Breast epithelium (tissue), 4 donors: ENCODE data around the gene CPM. TPM values are rescaled to one million over a fixed set of nuclear protein-coding genes. Genes with fewer than 3 reads are reported as not detected.
A peak's percentile ranks its signal among the peaks of the same experiment; 100 is the strongest.

ENCODE experiments used
- DNase-seq, 2 donors: peaks; one replicate each; pipeline ENCODE4 v3.0.0-alpha.2; 2019; ENCODE audit warnings: low spot score in 2 of 2
- H3K27ac ChIP-seq, 2 donors: fragments of 200-600 bp; sonication (generic) in 1 of 2; one replicate each; pipeline ENCODE4 v1.5.1; 2016 to 2019; ENCODE audit warnings: mild to moderate bottlenecking in 1 of 2
- H3K27me3 ChIP-seq, 2 donors: fragments of 200-600 bp; sonication (generic) in 1 of 2; one replicate each; pipeline versions ENCODE4 v1.5.1 to v1.6.0; 2017 to 2019; ENCODE audit warnings: control low read depth in 1 of 2, mild to moderate bottlenecking in 1 of 2
- H3K36me3 ChIP-seq: fragments of 200-600 bp; one replicate; pipeline ENCODE4 v1.5.1; 2019
- H3K4me1 ChIP-seq, 2 donors: fragments of 200-600 bp; sonication (generic); one replicate each; pipeline ENCODE4 v1.5.1; 2016 to 2019; ENCODE audit warnings: control low read depth in 1 of 2
- H3K4me3 ChIP-seq, 3 donors: fragments of 200-600 bp; sonication (generic); 1 replicate in 2 of 3; 2 replicates in 1 of 3; pipeline ENCODE4 v1.5.1; 2016 to 2019; ENCODE audit warnings: mild to moderate bottlenecking in 3 of 3, moderate library complexity in 2 of 3
- H3K9me3 ChIP-seq, 2 donors: fragments of 200-600 bp; sonication (generic) in 1 of 2; one replicate each; pipeline ENCODE4 v1.5.1; 2016 to 2019; ENCODE audit warnings: control low read depth in 1 of 2
- CTCF ChIP-seq, 3 donors: fragments of 450-650 bp; IDR thresholded peaks; one replicate each; pipeline ENCODE4 v1.5.1; 2016 to 2017; ENCODE audit warnings: antibody characterized with exemption in 3 of 3, mild to moderate bottlenecking in 3 of 3, moderate library complexity in 3 of 3
- POLR2A ChIP-seq: fragments of 450-650 bp; IDR thresholded peaks from one replicate; pipeline ENCODE4 v1.6.1; 2016; ENCODE audit warnings: antibody characterized with exemption, mild to moderate bottlenecking, moderate library complexity
- POLR2AphosphoS5 ChIP-seq, 3 donors: sonication (generic); formaldehyde crosslinking; IDR thresholded peaks; one replicate each; pipeline ENCODE4 v1.6.1; 2017; ENCODE audit warnings: antibody characterized with exemption in 3 of 3
- intact Hi-C: fragments of 100-400 bp; cut with DNase I; formaldehyde crosslinking; loops from one replicate; pipeline ENCODE4 v1.15.1; 2023; ENCODE audit warnings: low total_unique reads
- total RNA-seq, 3 donors: library from RNA; depleted of rRNA; stranded (reverse); fragments of >200 nt; gene quantifications; one replicate each; pipeline ENCODE4 v1.1.0, GENCODE V29; 2016

Gene CPM
- total RNA-seq, 3 donors from 2014 or later: 63.4 to 1,281 (median 78.3) TPM

GRCh38 chr12:68919581-68920239 lies 13.3 kb downstream of the CPM start:
- DNase-seq: no peak
- Histone ChIP-seq H3K9me3 (no peaks in the 10 kb centered on the region), H3K4me1 (no peaks in the 10 kb centered on the region), H3K27ac (no peak overlapping the region), H3K27me3 (no peaks in the 10 kb centered on the region), H3K36me3 (no peaks in the 10 kb centered on the region), H3K4me3 (no peak overlapping the region)
- intact Hi-C loops: loop anchor here (10.0 kb wide), 1 partner anchor 1225 kb away; no protein-coding TSS in a partner anchor
- TF ChIP-seq POLR2A (no peak), CTCF (IDR thresholded peaks at IDR 0.05) (no peak), POLR2AphosphoS5 (IDR thresholded peaks at IDR 0.05) (no peak)

GRCh38 chr12:68918960-68919359 lies 14.0 kb downstream of the CPM start:
- intact Hi-C loops: loop anchor here (10.0 kb wide), 1 partner anchor 1224 kb away; no protein-coding TSS in a partner anchor
- Histone ChIP-seq H3K4me1 (no peaks in the 10 kb centered on the region), H3K4me3 (no peak overlapping the region), H3K27me3 (no peaks in the 10 kb centered on the region), H3K36me3 (no peaks in the 10 kb centered on the region), H3K9me3 (no peaks in the 10 kb centered on the region), H3K27ac (no peak overlapping the region)
- no peak for DNase-seq
- TF ChIP-seq POLR2AphosphoS5 (IDR thresholded peaks at IDR 0.05): no peak
- TF ChIP-seq POLR2A: no peak
- no peak for TF ChIP-seq CTCF (IDR thresholded peaks at IDR 0.05)

GRCh38 chr12:68915055-68915454 lies 17.9 kb downstream of the CPM start:
- H3K36me3 ChIP-seq: no peaks in the 10 kb centered on the region
- no peak overlapping the region for H3K4me3 ChIP-seq
- intact Hi-C loops: loop anchor here (10.0 kb wide), 1 partner anchor 1220 kb away; no protein-coding TSS in a partner anchor
- TF ChIP-seq POLR2AphosphoS5 (IDR thresholded peaks at IDR 0.05): no peak
- no peak for TF ChIP-seq CTCF (IDR thresholded peaks at IDR 0.05)
- no peak for TF ChIP-seq POLR2A
- no peaks in the 10 kb centered on the region for H3K9me3 ChIP-seq
- H3K4me1 ChIP-seq: no peaks in the 10 kb centered on the region
- no peak for DNase-seq
- H3K27ac ChIP-seq: peak overlapping the region in 1 of 2 donors; percentile 10
- H3K27me3 ChIP-seq: no peaks in the 10 kb centered on the region

- Histone ChIP-seq H3K4me1 (no peaks in the 10 kb centered on the region), H3K9me3 (no peaks in the 10 kb centered on the region), H3K36me3 (no peaks in the 10 kb centered on the region), H3K27ac (no peak overlapping the region), H3K27me3 (no peaks in the 10 kb centered on the region), H3K4me3 (no peak overlapping the region)
- no peak for DNase-seq
- TF ChIP-seq POLR2AphosphoS5 (IDR thresholded peaks at IDR 0.05): no peak
- TF ChIP-seq CTCF (IDR thresholded peaks at IDR 0.05): no peak
- no peak for TF ChIP-seq POLR2A
- intact Hi-C loops: loop anchor here (10.0 kb wide), 1 partner anchor 1219 kb away; no protein-coding TSS in a partner anchor
Observed at GRCh38 chr12:68913682-68914081, 19.3 kb downstream of the CPM start.

- intact Hi-C loops: loop anchor here (10.0 kb wide), 1 partner anchor 1218 kb away; no protein-coding TSS in a partner anchor
- TF ChIP-seq POLR2AphosphoS5 (IDR thresholded peaks at IDR 0.05) (no peak), CTCF (IDR thresholded peaks at IDR 0.05) (no peak)
- Histone ChIP-seq H3K36me3 (no peaks in the 10 kb centered on the region), H3K4me1 (no peaks in the 10 kb centered on the region), H3K27ac (no peak overlapping the region), H3K27me3 (no peaks in the 10 kb centered on the region), H3K4me3 (no peak overlapping the region), H3K9me3 (no peaks in the 10 kb centered on the region)
- DNase-seq: no peak
Observed at GRCh38 chr12:68912916-68913315, 20.1 kb downstream of the CPM start.
